ENCODE data around the gene GLDC.

The GLDC gene

DNA sequence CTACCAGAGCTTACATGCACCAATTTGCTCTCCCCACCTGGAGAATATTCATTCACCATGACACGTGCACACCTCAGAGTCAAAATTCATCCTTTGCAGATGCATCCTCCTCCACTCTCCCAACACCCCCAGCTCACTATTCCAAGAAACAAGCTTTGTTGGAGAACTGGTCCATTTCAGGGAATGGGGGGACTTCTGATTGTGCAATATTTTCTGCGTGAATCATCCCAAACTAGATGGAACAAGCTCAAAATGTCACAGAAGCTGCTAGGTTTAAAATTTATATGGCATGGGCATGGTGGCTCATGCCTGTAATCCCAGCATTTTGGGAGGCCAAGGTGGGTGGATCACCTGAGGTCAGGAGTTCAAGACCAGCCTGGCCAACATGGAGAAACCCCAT is 3.6 kb downstream of the GLDC start:
- TF ChIP-seq, protein P1, sequence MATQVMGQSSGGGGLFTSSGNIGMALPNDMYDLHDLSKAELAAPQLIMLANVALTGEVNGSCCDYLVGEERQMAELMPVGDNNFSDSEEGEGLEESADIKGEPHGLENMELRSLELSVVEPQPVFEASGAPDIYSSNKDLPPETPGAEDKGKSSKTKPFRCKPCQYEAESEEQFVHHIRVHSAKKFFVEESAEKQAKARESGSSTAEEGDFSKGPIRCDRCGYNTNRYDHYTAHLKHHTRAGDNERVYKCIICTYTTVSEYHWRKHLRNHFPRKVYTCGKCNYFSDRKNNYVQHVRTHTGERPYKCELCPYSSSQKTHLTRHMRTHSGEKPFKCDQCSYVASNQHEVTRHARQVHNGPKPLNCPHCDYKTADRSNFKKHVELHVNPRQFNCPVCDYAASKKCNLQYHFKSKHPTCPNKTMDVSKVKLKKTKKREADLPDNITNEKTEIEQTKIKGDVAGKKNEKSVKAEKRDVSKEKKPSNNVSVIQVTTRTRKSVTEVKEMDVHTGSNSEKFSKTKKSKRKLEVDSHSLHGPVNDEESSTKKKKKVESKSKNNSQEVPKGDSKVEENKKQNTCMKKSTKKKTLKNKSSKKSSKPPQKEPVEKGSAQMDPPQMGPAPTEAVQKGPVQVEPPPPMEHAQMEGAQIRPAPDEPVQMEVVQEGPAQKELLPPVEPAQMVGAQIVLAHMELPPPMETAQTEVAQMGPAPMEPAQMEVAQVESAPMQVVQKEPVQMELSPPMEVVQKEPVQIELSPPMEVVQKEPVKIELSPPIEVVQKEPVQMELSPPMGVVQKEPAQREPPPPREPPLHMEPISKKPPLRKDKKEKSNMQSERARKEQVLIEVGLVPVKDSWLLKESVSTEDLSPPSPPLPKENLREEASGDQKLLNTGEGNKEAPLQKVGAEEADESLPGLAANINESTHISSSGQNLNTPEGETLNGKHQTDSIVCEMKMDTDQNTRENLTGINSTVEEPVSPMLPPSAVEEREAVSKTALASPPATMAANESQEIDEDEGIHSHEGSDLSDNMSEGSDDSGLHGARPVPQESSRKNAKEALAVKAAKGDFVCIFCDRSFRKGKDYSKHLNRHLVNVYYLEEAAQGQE (IDR thresholded peaks at IDR 0.05; ENCODE audit: insufficient read depth in 1 of 2, low read depth in 2 of 2, low read length in 2 of 2) = no peak
- no peak for TF ChIP-seq TAF1 (IDR thresholded peaks at IDR 0.05; ENCODE audit: borderline replicate concordance, insufficient read depth, low read length)
- TF ChIP-seq POLR2AphosphoS5 (IDR thresholded peaks at IDR 0.05; ENCODE audit: low read depth, low read length) = no peak
- TF ChIP-seq FOXP2 (optimal IDR thresholded peaks at IDR 0.05; ENCODE audit: borderline replicate concordance, extremely low read depth, extremely low read length, insufficient read depth) = no peak
- no peak for TF ChIP-seq SIN3A (IDR thresholded peaks at IDR 0.05; ENCODE audit: borderline replicate concordance, insufficient read depth, low read length)

DNA sequence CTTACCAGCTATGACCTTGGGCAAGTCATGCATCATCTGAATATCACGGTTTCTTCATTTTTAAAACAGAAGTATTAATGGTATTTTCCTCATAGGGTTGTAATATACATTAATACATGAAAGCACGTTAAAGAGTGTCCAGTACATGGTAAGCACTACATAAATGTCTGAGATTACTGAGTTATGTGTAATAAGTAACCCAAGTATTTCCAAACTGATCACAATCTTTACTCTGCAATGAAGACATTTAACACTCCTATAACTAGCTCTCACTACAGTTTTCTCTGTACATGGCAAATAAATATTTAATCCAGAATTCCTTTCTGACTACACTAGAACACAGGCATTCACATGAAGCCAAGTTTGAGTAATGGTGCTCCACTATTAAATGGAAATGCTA is 4.0 kb downstream of the GLDC start:
- no peak for TF ChIP-seq TAF1 (IDR thresholded peaks at IDR 0.05; ENCODE audit: borderline replicate concordance, insufficient read depth, low read length)
- no peak for TF ChIP-seq POLR2AphosphoS5 (IDR thresholded peaks at IDR 0.05; ENCODE audit: low read depth, low read length)
- TF ChIP-seq SIN3A (IDR thresholded peaks at IDR 0.05; ENCODE audit: borderline replicate concordance, insufficient read depth, low read length) = no peak
- TF ChIP-seq, protein P1 (IDR thresholded peaks at IDR 0.05; ENCODE audit: insufficient read depth in 1 of 2, low read depth in 2 of 2, low read length in 2 of 2) = no peak
- no peak for TF ChIP-seq FOXP2 (optimal IDR thresholded peaks at IDR 0.05; ENCODE audit: borderline replicate concordance, extremely low read depth, extremely low read length, insufficient read depth)

DNA sequence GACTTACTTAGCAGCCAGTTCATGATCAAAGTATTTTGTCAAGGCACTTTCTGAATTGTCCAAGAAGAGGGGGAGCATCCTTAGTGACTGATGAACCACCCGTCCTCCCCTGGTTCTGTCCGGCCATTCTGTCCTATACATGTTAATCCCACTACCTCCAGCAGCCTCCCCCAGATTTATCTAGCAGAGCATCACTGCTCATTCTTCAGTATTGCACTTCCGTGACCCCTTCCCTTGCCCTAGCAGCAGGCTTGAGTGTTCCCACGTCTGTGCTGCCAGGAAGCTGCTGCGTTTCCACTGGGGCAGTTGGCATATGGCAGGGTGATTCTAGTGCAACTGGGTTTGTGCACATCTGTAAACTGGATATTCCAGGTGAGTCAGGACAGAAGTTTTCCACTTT is 4.5 kb downstream of the GLDC start:
- no peak for TF ChIP-seq POLR2AphosphoS5 (IDR thresholded peaks at IDR 0.05; ENCODE audit: low read depth, low read length)
- no peak for TF ChIP-seq FOXP2 (optimal IDR thresholded peaks at IDR 0.05; ENCODE audit: borderline replicate concordance, extremely low read depth, extremely low read length, insufficient read depth)
- no peak for TF ChIP-seq TAF1 (IDR thresholded peaks at IDR 0.05; ENCODE audit: borderline replicate concordance, insufficient read depth, low read length)
- TF ChIP-seq SIN3A (IDR thresholded peaks at IDR 0.05; ENCODE audit: borderline replicate concordance, insufficient read depth, low read length) = no peak
- TF ChIP-seq, protein P1 (IDR thresholded peaks at IDR 0.05; ENCODE audit: insufficient read depth in 1 of 2, low read depth in 2 of 2, low read length in 2 of 2) = no peak

DNA sequence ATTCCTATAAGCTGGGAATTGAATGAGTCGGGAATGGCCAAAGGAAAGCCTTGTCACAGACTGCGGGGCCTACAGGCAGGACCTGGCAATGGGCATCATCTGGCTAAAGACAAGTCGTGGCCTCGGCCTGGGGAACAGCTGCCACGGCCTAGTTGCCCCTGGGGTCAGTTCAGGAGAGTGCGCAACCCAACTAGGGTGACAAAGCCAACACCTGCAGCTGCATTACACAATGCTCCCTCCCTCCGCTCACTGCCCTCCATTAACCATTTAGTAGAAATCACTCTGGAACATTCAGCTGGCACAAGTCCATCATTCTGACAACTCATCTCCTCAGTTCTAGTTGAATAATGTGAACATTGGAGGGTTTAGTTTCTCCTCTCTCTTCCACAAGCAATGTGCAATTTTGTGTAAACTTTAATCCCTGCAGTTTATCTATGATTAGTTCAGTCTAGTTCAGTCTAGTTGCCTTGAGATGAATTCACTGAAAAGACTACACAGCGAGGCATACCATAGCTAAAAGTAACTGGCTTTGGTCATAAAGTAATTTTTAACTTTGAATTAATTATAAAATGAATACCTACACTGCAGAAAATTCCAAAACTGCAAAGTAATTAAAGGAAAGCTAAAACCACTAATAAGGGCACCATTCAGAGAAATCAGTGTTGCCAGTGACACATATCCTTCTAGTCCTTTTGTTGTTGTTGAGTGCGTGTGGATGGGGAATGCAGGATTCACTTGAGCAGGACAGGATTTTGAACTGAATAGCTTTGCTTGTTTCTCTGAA is 5.1 kb downstream of the GLDC start:
- TF ChIP-seq FOXP2 (optimal IDR thresholded peaks at IDR 0.05; ENCODE audit: borderline replicate concordance, extremely low read depth, extremely low read length, insufficient read depth) = no peak
- TF ChIP-seq, protein P1 (IDR thresholded peaks at IDR 0.05; ENCODE audit: insufficient read depth in 1 of 2, low read depth in 2 of 2, low read length in 2 of 2) = no peak
- no peak for TF ChIP-seq SIN3A (IDR thresholded peaks at IDR 0.05; ENCODE audit: borderline replicate concordance, insufficient read depth, low read length)
- no peak for TF ChIP-seq POLR2AphosphoS5 (IDR thresholded peaks at IDR 0.05; ENCODE audit: low read depth, low read length)
- TF ChIP-seq TAF1 (IDR thresholded peaks at IDR 0.05; ENCODE audit: borderline replicate concordance, insufficient read depth, low read length) = no peak
